Mucosa of descending colon (tissue), 3 donors: ENCODE results near the gene DMWD. TPM values are rescaled to one million over a fixed set of nuclear protein-coding genes. Genes with fewer than 3 reads are reported as not detected.

ENCODE experiments used
- ATAC-seq: fragments of 200-7000 bp; cut with Tn5 transposase; one replicate; pipeline ENCODE4 v1.9.1; 2020; ENCODE audit warnings: mild to moderate bottlenecking, moderate library complexity
- DNase-seq, 3 donors: peaks; one replicate each; pipeline ENCODE4 v3.0.0-alpha.2; 2020
- H3K36me3 ChIP-seq: fragments of 200-600 bp; one replicate; pipeline ENCODE4 v1.8.0; 2021; ENCODE audit warnings: low read depth, mild to moderate bottlenecking
- H3K4me1 ChIP-seq: fragments of 200-600 bp; one replicate; pipeline ENCODE4 v1.8.0; 2021; ENCODE audit warnings: low read depth, mild to moderate bottlenecking
- H3K4me3 ChIP-seq: fragments of 200-600 bp; one replicate; pipeline ENCODE4 v1.8.0; 2021; ENCODE audit warnings: mild to moderate bottlenecking
- H3K9me3 ChIP-seq: fragments of 200-600 bp; one replicate; pipeline ENCODE4 v1.8.0; 2021; ENCODE audit warnings: mild to moderate bottlenecking
- intact Hi-C, 2 donors: fragments of 100-400 bp; cut with DNase I in 1 of 2; cut with micrococcal nuclease in 1 of 2; formaldehyde crosslinking; loops; one replicate each; pipeline versions ENCODE4 v1.11.0 to v1.11.1; 2022; cut with DNase I, micrococcal nuclease
- total RNA-seq, 3 donors: library from RNA; stranded (reverse); fragmentation: NEBNext Ultra II Directional in 2 of 3; extraction: Animal tissue kit (Norgen Biotek cat#: 25700) in 2 of 3; gene quantifications; one replicate each; pipeline versions ENCODE4 v1.2.1 to v1.2.4, GENCODE V29; 2021 to 2023
- TF ChIP-seq, protein P1 (sequence below): fragments of 200-600 bp; IDR thresholded peaks from one replicate; pipeline ENCODE4 v1.8.0; 2022; ENCODE audit warnings: antibody characterized with exemption, mild to moderate bottlenecking
- donor health status: DM: no; HTN: no; CAD: no; lungs with moderate emphysema.
- donor health status: DM: no; HTN: no; CAD: no.
- donor health status: DM: no; HTN: yes; CAD: no.

The DMWD gene
- total RNA-seq, 3 donors from 2014 or later: 33.2 to 67.1 (median 43.7) TPM

- ATAC-seq (no peak), DNase-seq (no peak)
- Histone ChIP-seq H3K36me3 (peaks cover 5% of the 10 kb centered on the region), H3K4me1 (no peaks in the 10 kb centered on the region), H3K4me3 (no peak overlapping the region), H3K9me3 (no peaks in the 10 kb centered on the region)
- TF ChIP-seq, protein P1, sequence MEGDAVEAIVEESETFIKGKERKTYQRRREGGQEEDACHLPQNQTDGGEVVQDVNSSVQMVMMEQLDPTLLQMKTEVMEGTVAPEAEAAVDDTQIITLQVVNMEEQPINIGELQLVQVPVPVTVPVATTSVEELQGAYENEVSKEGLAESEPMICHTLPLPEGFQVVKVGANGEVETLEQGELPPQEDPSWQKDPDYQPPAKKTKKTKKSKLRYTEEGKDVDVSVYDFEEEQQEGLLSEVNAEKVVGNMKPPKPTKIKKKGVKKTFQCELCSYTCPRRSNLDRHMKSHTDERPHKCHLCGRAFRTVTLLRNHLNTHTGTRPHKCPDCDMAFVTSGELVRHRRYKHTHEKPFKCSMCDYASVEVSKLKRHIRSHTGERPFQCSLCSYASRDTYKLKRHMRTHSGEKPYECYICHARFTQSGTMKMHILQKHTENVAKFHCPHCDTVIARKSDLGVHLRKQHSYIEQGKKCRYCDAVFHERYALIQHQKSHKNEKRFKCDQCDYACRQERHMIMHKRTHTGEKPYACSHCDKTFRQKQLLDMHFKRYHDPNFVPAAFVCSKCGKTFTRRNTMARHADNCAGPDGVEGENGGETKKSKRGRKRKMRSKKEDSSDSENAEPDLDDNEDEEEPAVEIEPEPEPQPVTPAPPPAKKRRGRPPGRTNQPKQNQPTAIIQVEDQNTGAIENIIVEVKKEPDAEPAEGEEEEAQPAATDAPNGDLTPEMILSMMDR: no peak
- intact Hi-C loops: no loop called here
Measured at GRCh38 chr19:45827459-45828093, 34.9 kb upstream of the DMWD start.

DNA sequence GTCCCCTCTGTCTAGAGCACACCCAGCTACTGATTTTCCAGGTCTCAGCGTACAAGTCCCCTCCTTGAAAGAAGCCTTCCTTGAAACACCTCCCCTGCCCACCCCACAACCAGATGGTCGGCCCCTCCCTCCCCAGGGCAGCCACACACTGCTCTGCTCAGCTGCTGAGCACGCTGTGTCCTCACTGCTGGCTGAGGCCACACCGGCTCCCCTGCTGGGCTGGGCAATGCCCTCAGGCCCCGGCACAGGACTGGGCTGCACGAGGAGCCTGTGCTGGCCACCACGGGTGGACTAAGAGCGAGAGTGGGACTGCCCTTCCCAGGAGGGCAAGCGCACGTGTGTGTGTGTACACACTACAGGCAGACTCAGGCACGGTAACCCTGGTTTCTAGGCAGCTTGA is 34.3 kb upstream of the DMWD start:
- peaks cover 5% of the 10 kb centered on the region for H3K36me3 ChIP-seq
- H3K4me3 ChIP-seq: no peak overlapping the region
- DNase-seq (no peak), ATAC-seq (no peak)
- intact Hi-C loops: no loop called here
- TF ChIP-seq, protein P1: no peak
- no peaks in the 10 kb centered on the region for H3K9me3 ChIP-seq
- no peaks in the 10 kb centered on the region for H3K4me1 ChIP-seq

- intact Hi-C loops: no loop called here
- Histone ChIP-seq H3K4me3 (no peak overlapping the region), H3K36me3 (peaks cover 5% of the 10 kb centered on the region), H3K4me1 (no peaks in the 10 kb centered on the region), H3K9me3 (no peaks in the 10 kb centered on the region)
- ATAC-seq (no peak), DNase-seq (no peak)
- TF ChIP-seq, protein P1: no peak
Measured at GRCh38 chr19:45825917-45826893, 33.6 kb upstream of the DMWD start.

DNA sequence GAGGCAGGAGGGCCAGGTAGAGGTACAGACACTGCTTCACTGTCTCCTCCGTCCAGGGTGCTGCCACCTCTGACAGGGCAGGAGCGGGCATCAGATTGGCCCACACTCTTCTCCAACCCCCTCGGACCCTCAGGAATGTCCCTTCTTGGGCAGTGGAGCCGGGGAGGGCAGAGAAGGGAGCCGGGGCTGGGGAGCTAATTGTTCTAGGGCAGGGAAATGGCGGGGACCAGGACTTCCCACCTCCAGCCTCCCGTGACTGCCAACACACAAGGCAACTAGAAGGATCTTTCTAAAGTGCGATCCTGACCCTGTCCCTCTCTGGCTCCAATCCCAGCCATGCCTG is 32.6 kb upstream of the DMWD start:
- intact Hi-C loops: no loop called here
- Histone ChIP-seq H3K9me3 (no peaks in the 10 kb centered on the region), H3K36me3 (peaks cover 5% of the 10 kb centered on the region), H3K4me1 (no peaks in the 10 kb centered on the region), H3K4me3 (no peak overlapping the region)
- TF ChIP-seq, protein P1: no peak
- no peak for DNase-seq
- ATAC-seq: no peak

- ATAC-seq: no peak
- TF ChIP-seq, protein P1: no peak
Measured at GRCh38 chr19:45824531-45825262, 32.1 kb upstream of the DMWD start.

More at GRCh38 chr19:45824531-45825262, 32.1 kb upstream of the DMWD start:
- H3K4me1 ChIP-seq: no peaks in the 10 kb centered on the region
- intact Hi-C loops: no loop called here
- H3K4me3 ChIP-seq: no peak overlapping the region
- no peaks in the 10 kb centered on the region for H3K9me3 ChIP-seq
- H3K36me3 ChIP-seq: peaks cover 1% of the 10 kb centered on the region
- no peak for DNase-seq
